WTC11 (cell line): ENCODE data around the gene SSH3. TPM values are rescaled to one million over a fixed set of nuclear protein-coding genes. Genes with fewer than 3 reads are reported as not detected.

Experiments used
- ATAC-seq: fragments of 200-7000 bp; cut with Tn5 transposase; 2 replicates; pipeline ENCODE4 v1.10.0; 2021; ENCODE audit warnings: mild to moderate bottlenecking, moderate library complexity
- CTCF ChIA-PET: fragments of 300-600 bp; sonication (Branson Sonifier 250); formaldehyde crosslinking; loops from one replicate; lab custom pipeline; 2021; ENCODE audit warnings: antibody characterized with exemption; lab: Charles Lee
- POLR2A ChIA-PET: fragments of 350-600 bp; sonication (Branson Sonifier 250); formaldehyde crosslinking; loops from one replicate; lab custom pipeline; 2021; ENCODE audit warnings: antibody characterized with exemption; lab: Charles Lee
- DNase-seq: peaks from one replicate; pipeline ENCODE4 v3.0.0; 2021; ENCODE audit warnings: low spot score
- H3K27ac Mint-ChIP-seq: 2 replicates; pipeline ENCODE4 v1.8.0; 2021; ENCODE audit warnings: mixed read lengths
- H3K27me3 Mint-ChIP-seq: 2 replicates; pipeline ENCODE4 v1.8.0; 2021; ENCODE audit warnings: low read depth, mild to moderate bottlenecking, moderate library complexity, mixed read lengths
- H3K36me3 Mint-ChIP-seq: 2 replicates; pipeline ENCODE4 v1.8.0; 2021; ENCODE audit warnings: mixed read lengths
- H3K4me1 Mint-ChIP-seq: 2 replicates; pipeline ENCODE4 v1.8.0; 2022; ENCODE audit warnings: mixed read lengths
- H3K4me3 Mint-ChIP-seq: 2 replicates; pipeline ENCODE4 v1.8.0; 2021; ENCODE audit warnings: mild to moderate bottlenecking, moderate library complexity, mixed read lengths
- H3K9me3 Mint-ChIP-seq: 2 replicates; pipeline ENCODE4 v1.8.0; 2021; ENCODE audit warnings: mixed read lengths
- ARID4B ChIP-seq: sonication (generic); formaldehyde crosslinking; IDR thresholded peaks from 2 replicates; pipeline ENCODE4 v1.8.0; 2023; ENCODE audit warnings: missing genetic modification reagents, mild to moderate bottlenecking, borderline replicate concordance
- ELF4 ChIP-seq: sonication (generic); formaldehyde crosslinking; IDR thresholded peaks from 2 replicates; pipeline ENCODE4 v1.8.1; 2022; ENCODE audit warnings: low read depth, mild to moderate bottlenecking, moderate library complexity, missing genetic modification reagents
- FOXJ3 ChIP-seq: sonication (generic); formaldehyde crosslinking; IDR thresholded peaks from 2 replicates; pipeline ENCODE4 v1.9.0; 2021; ENCODE audit warnings: missing genetic modification reagents, mild to moderate bottlenecking, borderline replicate concordance
- GTF2I ChIP-seq: fragments of 250-450 bp; sonication (Bioruptor Pico); conservative IDR thresholded peaks from 2 replicates; pipeline ENCODE4 v1.4.0; 2021; ENCODE audit warnings: mild to moderate bottlenecking
- HMGXB4 ChIP-seq: sonication (generic); formaldehyde crosslinking; IDR thresholded peaks from 2 replicates; pipeline ENCODE4 v1.8.1; 2023; ENCODE audit warnings: mild to moderate bottlenecking, moderate library complexity, missing genetic modification reagents
- JAZF1 ChIP-seq: fragments of 250-450 bp; sonication (Bioruptor Pico); IDR thresholded peaks from 2 replicates; pipeline ENCODE4 v1.9.0; 2021; ENCODE audit warnings: moderate library complexity, mild to moderate bottlenecking, inconsistent platforms
- MYBL2 ChIP-seq: sonication (generic); formaldehyde crosslinking; IDR thresholded peaks from 2 replicates; pipeline ENCODE4 v1.8.1; 2023; ENCODE audit warnings: mild to moderate bottlenecking, moderate library complexity, missing genetic modification reagents
- NFATC4 ChIP-seq: fragments of 250-450 bp; sonication (Bioruptor Pico); IDR thresholded peaks from 2 replicates; pipeline ENCODE4 v1.9.0; 2021; ENCODE audit warnings: mild to moderate bottlenecking
- NR1H2 ChIP-seq: sonication (generic); formaldehyde crosslinking; IDR thresholded peaks from 2 replicates; pipeline ENCODE4 v1.9.0; 2021; ENCODE audit warnings: mild to moderate bottlenecking, moderate library complexity, missing genetic modification reagents
- NR3C1 ChIP-seq: sonication (generic); formaldehyde crosslinking; conservative IDR thresholded peaks from 2 replicates; pipeline ENCODE4 v1.8.1; 2023; ENCODE audit warnings: low read depth, mild to moderate bottlenecking, missing genetic modification reagents
- OVOL2 ChIP-seq: fragments of 250-450 bp; sonication (Bioruptor Pico); IDR thresholded peaks from 2 replicates; pipeline ENCODE4 v1.9.0; 2021; ENCODE audit warnings: mild to moderate bottlenecking, borderline replicate concordance
- PRDM15 ChIP-seq: sonication (generic); formaldehyde crosslinking; IDR thresholded peaks from 2 replicates; pipeline ENCODE4 v1.8.0; 2022; ENCODE audit warnings: missing genetic modification reagents
- ZNF232 ChIP-seq: sonication (generic); formaldehyde crosslinking; IDR thresholded peaks from 2 replicates; pipeline ENCODE4 v1.8.0; 2022; ENCODE audit warnings: mild to moderate bottlenecking, missing genetic modification reagents
- ZNF317 ChIP-seq: sonication (generic); formaldehyde crosslinking; IDR thresholded peaks from 2 replicates; pipeline ENCODE4 v1.8.1; 2023; ENCODE audit warnings: low read depth, mild to moderate bottlenecking, moderate library complexity, missing genetic modification reagents, borderline replicate concordance
- ZNF532 ChIP-seq: fragments of 250-450 bp; sonication (Bioruptor Pico); IDR thresholded peaks from 2 replicates; pipeline ENCODE4 v1.9.0; 2021; ENCODE audit warnings: mild to moderate bottlenecking, borderline replicate concordance
- total RNA-seq: library from RNA; stranded (reverse); gene quantifications from 3 replicates; pipeline ENCODE4 v1.2.3, GENCODE V29; 2021

SSH3 gene
- total RNA-seq, 1 experiment from 2014 or later: 42.3 TPM

GRCh38 chr11:67320691-67321090 is 17.4 kb downstream of the SSH3 start (continued):
- TF ChIP-seq JAZF1: no peak

GRCh38 chr11:67321313-67321871 is 18.1 kb downstream of the SSH3 start:
- H3K4me3 Mint-ChIP-seq: no peak overlapping the region
- peaks cover 5% of the 10 kb centered on the region for H3K4me1 Mint-ChIP-seq
- ChIA-PET POLR2A (interaction anchor here (0.9 kb wide), 2 partner anchors 32 to 89 kb away, joined by 3 read pairs; partner anchors contain the start of gene POLD4), CTCF (interaction anchor here (1.1 to 2.8 kb wide), 6 partner anchors 30 to 61 kb away, joined by 3 to 18 read pairs (median 4); no protein-coding TSS in a partner anchor)
- H3K9me3 Mint-ChIP-seq: no peaks in the 10 kb centered on the region
- DNase-seq (no peak), ATAC-seq (no peak)
- TF ChIP-seq ZNF532 (no peak), ZNF317 (CRISPR knock-in tag) (no peak), ZNF232 (CRISPR knock-in tag) (no peak), ELF4 (CRISPR knock-in tag) (no peak), PRDM15 (CRISPR knock-in tag) (no peak), NFATC4 (CRISPR knock-in tag) (no peak)
- peaks cover 28% of the 10 kb centered on the region for H3K27me3 Mint-ChIP-seq
- no peak overlapping the region for H3K27ac Mint-ChIP-seq
- H3K36me3 Mint-ChIP-seq: no peaks in the 10 kb centered on the region

GRCh38 chr11:67322049-67322448 is 18.7 kb downstream of the SSH3 start:
- ATAC-seq (no peak), DNase-seq (no peak)
- H3K36me3 Mint-ChIP-seq: no peaks in the 10 kb centered on the region
- CTCF ChIA-PET: interaction anchor here (0.7 to 2.8 kb wide), 6 partner anchors 23 to 249 kb away, joined by 3 to 18 read pairs (median 6); no protein-coding TSS in a partner anchor
- H3K9me3 Mint-ChIP-seq: no peaks in the 10 kb centered on the region
- peaks cover 5% of the 10 kb centered on the region for H3K4me1 Mint-ChIP-seq
- TF ChIP-seq FOXJ3 (CRISPR knock-in tag): no peak
- no peak for TF ChIP-seq NR1H2 (CRISPR knock-in tag)
- no peak for TF ChIP-seq OVOL2 (CRISPR knock-in tag)
- TF ChIP-seq ARID4B (CRISPR knock-in tag): no peak
- no peak for TF ChIP-seq MYBL2 (CRISPR knock-in tag)
- TF ChIP-seq HMGXB4: no peak
- no peak for TF ChIP-seq ELF4 (CRISPR knock-in tag)
- no peak for TF ChIP-seq NR3C1 (CRISPR knock-in tag)
- TF ChIP-seq GTF2I (CRISPR knock-in tag): no peak
- no peak overlapping the region for H3K27ac Mint-ChIP-seq
- H3K4me3 Mint-ChIP-seq: no peak overlapping the region
- POLR2A ChIA-PET: interaction anchor here (0.9 kb wide), 1 partner anchor 90 kb away, joined by 3 read pairs; no protein-coding TSS in a partner anchor
- peaks cover 28% of the 10 kb centered on the region for H3K27me3 Mint-ChIP-seq
